Stimulated activated CD4-positive, alpha-beta T cell treated with anti-CD3 and anti-CD28 coated beads, Interleukin-15, amount 100 ng/mL, for 48 hours (primary cell): ENCODE data around the gene PANK4.

Source experiments
- DNase-seq, 2 donors: peaks; one replicate each; pipeline ENCODE4 v3.0.0-alpha.2; 2020; ENCODE audit warnings: low read depth in 2 of 2

The PANK4 gene

DNA sequence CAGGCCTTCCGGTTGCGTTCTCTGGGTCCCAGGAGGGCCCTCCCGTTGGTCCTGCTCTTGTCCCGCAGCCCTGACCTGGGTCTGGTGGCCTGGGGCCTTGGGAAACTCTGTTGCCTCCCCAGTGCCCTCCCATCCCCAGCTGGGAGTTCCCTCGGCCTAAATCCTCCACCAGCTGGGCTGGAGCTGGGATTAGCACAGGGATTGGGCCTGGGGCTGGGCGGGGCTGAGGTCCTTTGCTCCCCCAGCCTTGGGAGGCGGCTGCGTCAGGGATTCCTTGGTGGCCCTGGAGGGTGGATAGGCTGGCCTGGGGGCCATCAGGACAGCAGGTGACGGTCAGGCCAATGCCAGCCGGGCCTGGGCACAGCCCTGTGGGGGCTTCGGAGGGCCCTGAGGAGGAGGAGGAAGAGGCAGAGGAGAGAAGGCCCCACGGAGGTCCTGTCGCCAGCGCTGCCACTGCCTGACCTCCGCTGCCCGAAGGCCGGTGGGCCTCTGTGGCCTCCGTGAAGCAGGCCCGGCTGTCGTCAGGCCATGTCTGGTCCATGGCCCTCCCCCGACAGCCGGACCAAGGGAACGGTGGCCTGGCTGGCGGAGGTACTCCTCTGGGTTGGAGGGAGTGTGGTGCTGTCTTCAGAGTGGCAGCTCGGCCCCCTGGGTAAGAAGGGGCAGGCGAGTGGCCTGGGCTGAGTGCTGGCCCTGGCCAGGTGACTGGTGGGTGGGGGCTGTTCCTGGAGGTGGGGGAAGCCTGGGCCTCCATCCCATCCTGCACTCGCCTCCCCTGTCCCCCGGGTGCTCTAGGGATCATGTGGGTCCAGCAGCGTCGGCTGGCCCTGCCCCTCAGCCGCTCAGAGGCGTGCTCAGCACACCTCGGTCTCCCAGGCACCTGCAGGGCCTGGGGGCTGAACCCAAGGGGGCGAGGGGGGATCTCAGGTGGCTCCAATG is 50.1 kb downstream of the PANK4 start, which contains the start of gene PLCH2:
Gene PLCH2 (plus strand): TSS at position 229 of the 939 bp plus-strand sequence. CDS start 300 bp downstream, at position 529.
- no peak for DNase-seq

DNA sequence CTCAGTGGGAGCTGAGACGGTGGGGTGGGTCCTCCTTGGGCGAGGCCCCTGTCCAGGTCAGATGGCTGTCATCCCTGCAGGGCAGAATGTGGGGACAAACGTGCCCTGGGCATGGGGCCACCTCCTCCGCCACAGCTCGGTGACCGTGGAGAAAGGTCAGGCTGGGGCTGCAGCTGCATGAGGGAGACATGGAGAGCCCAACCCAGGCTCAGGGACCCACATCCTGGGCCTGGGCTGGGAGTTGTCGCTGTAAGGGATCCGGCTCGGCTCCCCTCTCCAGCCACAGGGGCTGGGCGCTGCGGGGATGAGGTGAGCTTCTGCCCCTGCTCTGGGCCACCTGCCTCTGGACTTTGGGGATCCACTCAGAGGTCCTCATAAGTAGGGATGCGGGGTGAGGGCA is 50.8 kb downstream of the PANK4 start:
- no peak for DNase-seq

DNA sequence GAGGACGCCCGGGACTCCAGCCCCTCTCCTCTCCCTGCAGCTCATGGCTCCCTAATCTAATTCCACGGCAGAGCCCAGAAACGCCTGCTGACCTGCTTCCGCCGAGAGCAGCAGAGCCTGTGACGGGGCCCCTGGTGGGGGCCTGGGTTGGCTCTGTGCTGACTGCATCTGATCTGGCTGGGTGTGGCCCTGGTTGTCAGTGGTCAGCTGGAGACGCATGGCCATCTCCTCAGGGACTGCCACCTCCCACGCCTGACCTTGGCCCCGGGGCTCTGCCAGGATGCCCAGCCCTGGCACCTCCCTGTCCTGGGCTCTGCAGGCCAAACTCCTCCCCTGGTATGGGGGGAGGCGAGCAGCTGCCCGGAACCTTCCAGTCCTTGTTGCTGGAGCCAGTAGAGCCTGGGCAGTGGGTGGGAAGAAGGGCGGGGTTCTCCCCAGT is 51.4 kb downstream of the PANK4 start:
- no peak for DNase-seq

DNA sequence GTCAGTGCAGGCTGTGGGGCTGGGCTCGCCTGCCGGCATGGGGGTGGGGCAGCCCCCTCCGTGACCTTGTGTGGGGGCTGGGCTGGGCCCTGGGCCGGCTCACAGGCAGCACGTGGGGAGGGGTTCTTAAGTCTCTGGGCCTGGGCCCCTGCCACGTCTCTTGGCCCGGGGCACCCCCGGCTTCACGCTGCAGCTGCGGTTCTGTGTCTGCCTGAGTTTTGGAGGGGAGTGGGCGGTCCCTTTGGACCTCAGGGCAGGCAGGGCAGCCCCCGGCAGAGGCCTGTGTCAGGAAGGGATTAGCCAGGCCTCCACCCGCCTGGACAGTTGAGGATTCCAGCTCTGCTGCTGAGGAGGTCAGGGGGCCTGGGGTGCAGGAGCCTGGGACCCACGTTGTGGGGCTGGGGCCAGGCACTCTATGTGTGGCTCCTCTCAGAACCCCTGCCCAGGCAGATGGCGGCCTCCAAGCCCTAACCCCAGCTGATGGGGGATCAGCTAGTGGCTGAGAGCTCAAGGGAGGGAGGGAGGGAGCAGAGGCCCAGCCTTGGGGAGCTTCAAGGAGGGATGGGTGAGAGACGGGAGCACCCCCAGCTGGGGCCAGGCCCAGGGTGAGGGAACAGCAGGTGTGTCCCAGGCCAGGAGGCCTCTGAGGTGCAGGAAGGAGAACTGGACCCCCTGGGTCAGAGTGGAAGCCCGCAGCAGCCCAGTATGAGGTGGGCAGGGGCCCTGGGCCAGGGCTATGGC is 52.1 kb downstream of the PANK4 start:
- no peak for DNase-seq

DNA sequence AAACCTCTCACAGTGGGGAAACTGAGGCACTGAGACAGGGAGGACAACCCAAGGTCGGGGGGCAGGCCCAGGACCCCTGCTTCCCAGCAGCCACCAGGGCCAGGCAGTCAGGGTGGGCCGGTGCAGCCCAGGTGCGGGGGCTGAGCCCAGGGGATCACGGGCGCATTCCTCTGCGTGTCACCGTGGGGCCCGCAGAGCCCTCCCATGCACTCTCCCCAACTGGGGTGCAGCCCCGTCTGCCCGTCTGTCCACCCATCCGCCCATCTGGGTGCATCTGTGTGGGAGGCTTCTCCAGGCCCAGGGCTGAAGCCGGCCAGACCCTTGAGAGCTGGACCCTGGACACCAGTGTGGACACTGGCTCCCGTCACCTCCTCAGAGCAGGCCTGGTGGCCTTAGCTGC is 53.2 kb downstream of the PANK4 start:
- DNase-seq = no peak

DNA sequence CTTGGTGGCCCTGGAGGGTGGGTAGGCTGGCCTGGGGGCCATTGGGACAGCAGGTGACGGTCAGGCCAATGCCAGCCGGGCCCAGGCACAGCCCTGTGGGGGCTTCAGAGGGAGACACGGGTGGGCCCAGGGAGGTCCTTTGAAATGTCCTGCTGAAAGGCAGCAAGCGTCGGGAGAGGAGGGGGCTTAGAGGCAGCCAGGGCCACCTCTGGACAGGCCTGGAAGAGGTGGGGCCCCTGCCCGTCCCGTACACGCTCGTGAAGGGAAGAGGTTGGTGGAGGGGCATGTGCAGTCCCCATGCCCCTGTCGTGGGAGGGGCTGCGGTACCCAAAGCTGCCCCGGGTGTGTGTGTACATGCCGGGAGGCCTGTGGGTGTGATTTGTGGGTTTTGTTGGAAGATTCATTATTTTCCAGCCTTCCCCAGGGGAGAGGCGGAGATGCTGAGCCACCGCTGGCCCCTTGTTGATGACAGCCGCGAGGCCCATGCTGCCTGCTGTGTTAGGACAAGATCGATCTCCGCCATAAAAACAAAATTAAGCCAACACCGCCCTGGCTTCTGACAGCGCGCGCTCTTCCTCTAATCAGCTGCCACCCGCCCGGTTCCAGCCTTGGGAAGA is 53.7 kb downstream of the PANK4 start:
- DNase-seq = no peak

DNA sequence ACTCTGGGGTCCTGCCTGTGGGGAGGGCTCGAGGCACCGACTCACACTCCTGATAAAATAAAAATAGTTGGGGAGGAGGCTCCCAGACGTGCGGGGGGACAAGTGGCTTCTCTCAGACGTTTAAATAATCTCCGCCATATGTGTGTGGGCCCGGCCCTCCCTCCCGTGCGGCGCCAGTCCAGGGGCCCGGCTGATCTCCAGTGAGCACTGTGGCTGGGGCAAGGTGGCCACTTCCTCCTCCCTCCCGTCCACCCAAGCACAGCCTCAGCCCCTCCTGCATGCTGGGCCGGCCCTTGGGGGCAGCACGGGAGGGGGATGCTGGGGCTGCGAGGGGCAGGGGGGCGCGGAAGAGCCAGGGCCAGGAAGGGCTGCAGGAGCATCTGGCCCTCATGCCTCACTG is 54.3 kb downstream of the PANK4 start:
- no peak for DNase-seq

DNA sequence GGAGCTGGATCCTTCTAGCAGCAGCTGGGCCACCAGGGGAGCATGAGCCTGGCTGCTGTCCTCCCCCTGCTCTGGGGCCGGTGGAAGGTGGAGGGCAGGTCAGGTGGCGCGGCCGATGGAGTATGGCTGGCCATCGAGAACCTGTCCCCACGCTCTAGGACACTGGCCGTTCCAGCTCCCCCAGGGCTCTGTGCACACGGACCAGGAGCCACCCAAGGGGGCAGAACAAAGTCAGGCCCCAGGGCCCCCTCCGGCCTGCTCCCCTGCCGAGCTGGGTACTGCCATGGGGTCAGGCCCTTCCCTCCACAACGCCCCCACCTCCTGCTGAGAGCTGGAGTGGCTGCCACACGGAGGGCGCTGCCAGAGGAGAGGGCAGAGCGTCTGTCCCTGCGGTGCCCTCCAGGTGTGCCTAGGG is 54.8 kb downstream of the PANK4 start:
- no peak for DNase-seq

DNA sequence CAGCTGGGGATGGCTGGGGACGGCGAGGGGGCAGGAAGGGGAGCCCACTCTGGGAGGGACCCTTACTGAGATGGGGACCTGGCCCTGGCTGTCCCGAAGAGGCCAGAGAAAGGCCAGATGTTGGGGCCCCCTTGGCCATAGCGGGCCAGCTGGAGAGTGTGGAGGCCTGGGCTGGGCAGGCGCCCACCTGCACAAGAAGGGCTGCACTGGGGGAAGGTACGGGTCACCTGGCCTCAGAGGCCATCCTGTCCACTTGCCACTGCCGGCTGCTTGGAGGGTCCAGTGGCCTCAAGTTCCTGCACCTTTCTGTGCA is 55.3 kb downstream of the PANK4 start:
- DNase-seq = no peak

DNA sequence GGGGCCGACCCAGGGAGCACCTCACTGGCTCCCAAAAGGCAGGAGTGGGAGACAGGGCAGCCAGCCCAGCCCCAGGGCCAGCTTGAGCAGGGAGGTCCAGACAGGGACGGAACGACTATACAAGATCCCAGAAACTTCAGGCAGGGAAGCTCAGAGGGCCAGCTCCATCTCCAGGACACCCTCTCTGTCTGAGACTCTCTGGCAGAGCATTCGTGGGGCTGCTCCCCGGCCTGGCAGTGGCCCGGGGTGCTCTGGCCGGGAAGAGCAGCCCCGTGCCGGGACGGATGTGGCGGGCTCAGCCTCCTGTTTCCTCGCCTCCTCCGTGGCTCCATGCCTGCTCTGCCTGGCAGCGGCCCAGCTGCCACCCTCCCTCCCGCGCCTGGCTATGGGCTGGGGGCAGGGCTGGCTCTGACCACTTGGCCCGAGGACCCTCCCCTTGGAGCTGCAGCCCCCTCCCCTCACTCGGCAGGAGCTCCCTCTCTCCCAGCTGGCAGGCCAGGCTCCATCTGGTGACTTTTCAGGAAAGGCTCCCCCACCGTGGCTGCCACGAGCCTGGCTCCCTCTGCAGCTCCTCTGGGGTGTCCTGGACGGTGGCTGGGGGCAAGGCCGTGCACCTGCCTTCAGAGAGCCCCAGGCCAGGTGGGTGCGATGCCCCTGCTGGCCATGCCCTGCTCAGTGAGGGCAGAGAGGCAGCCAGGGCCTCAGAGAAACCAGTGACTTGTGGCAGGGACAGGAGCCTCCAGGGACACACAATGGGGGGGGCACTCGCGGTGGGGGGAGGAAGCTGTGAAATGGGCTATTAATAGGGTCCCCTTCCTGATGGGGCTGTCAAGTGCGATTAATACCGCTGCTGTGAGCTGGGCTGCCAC is 55.9 kb downstream of the PANK4 start:
- no peak for DNase-seq

DNA sequence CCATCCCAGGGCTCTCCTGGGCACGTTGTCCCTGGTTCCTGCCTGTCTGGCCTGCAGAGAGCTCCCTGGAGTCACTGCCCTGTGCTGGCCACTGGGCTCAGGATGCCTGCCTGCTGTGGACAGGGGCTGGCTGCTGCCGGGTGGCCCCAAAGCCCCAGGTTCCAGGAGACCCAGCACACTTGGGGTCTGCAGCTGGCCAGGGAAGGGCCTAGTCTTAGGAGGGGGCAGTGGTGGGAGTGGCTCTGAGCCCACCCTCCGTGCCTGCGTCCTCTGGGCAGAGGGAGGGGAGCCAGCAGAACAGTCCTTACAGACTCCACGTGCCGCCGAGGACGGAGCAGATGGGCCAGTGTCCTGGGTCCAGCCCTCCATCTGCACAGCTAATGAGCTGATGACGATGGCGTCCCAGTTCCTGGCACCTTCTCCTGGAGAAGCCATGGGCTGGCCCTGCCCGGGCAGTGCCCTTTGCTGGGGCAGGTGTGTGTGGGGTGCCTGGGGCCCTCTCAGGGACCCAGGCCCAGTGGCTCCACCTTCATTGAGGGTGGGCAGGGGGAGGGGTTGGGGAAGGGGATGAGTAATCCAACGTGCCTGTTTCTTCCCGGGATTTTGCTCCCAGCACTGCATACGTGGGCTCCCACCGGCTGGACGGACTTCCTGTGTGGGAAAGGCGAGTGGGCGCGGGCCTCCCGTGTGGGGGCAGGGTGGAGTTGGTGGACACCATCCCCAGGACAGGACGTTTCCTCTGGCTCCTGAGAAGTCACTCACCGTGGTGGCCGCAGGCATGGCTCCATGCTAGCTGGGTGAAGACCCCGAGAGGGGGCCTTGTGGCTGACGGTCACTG is 57.1 kb downstream of the PANK4 start:
- DNase-seq = no peak

DNA sequence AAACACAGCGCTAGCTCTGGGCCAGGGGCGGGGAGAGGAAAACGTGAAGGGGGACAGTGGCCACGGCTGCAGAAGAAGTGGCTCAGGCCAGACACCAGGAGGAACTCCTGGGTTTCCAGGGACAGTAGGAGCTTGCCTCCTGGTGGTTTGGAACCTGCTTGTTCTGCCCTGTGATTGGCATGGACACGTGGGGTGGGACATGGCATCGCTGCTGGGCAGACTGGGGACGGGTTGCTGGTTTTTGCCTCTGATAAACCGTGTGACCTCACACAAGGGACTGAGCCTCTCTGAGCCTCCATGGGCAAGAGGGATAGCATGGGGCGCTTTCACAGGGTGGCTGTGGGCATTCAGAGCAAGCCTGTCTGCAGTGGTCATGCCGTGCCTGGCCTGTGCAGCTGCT is 57.9 kb downstream of the PANK4 start:
- DNase-seq = no peak

DNA sequence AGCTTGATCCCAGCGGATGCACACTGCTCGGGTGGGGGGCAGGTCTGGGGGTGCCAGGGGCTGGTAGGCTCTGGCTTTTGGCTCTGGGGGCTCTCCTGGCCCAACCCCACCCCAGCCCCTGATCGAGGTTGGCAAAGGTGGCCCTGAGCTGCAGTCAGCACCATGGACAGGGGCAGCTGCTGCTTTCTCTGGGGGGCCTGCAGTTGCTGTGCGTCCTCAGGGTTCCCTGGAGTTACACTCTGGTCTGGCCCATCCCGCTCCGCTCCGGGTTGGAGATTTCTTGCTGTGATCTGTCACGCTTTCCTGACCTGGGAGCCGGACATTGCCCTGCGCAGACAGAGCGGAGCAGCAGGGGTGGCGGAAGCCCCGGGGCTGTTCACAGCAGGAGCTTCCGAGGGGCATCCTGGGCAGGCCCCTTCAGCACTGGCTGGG is 58.3 kb downstream of the PANK4 start:
- DNase-seq = no peak

DNA sequence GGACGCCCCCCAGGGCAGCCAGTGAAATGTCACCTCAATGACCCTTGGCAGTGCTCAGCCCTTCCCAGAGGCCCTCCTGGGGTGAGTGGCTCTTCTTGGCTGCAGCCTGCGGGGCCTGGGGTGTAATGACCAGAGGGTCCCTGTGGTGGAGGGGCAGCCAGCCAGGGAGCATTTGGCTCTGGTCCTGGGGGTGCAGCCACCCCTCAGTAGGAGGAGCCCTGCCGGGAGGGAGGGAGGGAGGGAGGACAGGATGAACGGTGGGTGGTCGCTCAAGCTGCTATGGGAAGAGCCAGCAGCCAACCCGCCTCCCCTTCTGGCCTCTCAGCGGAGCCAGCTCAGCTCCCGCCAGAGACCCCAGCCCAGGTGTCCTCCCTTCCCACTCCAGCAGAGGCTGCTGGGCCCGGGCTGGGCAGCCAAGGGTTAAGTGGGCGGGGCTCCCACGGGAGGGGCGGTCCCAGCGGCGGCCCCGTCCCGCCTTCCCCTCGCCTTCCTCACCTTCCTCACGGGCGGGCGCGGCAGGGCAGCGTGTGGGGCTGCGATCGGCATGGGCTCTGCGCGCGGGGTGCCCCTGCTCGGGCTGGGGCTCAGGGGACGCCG is 59.3 kb downstream of the PANK4 start:
- DNase-seq = peak in 1 of 2 donors; percentile 7

DNA sequence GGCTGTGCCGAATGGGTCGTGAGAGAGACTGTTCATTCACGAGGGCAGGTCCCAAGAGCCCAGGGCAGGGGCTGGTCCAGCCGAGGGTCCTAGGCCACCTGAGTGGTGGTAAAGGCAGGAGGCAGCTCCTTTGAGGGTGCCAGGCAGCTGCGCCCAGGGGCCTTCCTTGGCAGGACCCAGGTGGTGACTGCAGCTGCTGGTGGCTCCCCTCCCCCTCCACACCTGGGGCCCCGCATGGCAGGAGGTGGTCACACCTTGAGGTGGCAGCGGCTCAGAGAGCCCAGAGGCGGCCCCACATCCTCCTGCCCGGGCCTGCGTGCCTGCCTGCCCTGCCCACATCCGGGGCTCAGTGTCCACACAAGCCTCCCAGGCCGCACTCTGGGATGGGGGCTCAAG is 60.1 kb downstream of the PANK4 start:
- no peak for DNase-seq

DNA sequence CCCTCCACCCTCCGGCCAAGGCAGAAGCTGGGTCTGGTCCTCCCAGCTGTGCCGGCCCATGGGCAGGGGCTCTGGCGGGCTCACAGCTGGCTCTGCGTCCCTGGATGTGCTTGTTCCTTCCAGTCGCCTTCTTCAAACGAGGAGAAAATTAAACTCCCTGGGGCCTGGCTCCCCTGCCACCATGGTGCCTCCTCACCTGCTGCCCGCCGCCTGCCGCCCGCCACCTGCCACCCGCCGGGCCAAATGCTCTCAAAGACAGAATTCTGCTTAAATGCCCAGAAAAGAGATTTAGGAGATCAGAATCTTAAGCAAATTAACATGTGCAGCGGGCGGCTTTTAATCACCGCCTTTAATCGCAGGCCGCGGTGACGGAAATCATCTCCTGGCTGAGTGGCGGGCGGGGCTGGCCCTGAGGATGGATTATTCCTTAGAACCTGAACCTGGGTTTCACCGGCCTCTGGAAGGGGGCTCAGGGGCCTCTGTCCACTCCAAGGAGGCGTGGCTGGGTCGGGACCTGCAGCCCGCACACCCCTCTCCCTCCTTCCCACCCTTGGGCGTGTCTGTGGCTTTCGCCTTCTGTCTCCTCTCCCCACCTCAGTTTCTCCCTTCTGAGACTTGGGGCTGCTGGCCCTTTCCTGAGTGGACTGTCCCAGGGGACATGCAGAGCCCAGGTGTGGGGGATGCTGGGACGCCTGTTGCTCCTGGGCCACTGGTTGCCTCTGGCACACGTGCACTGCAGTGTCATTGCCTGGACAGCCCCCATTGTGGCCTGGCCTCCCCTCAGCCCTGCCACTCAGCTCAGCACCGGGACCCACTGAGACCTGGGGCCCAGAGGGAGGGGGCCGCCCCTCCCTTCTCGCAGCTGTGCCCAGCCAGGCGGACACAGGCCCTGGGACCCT is 60.8 kb downstream of the PANK4 start:
- DNase-seq = no peak

DNA sequence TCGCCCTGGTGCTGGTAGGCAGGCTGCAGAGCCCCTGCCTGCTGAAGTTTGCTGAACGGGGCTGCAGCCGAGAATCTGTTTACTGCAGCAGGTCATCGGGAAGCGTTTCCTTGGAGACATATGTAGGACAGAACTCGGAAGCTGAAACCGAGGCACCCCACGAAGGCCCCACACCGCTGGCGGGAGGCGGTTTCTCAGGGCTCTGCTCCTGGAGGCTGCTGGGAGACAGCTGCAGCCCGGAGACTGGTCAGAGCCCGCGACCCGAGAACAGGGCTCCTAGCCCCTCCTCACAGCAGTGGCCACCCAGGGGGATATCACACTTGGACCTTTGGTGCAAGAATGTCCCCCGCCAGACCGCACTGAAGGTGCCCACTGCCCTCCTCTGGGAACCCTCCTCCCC is 63.0 kb downstream of the PANK4 start:
- no peak for DNase-seq

DNA sequence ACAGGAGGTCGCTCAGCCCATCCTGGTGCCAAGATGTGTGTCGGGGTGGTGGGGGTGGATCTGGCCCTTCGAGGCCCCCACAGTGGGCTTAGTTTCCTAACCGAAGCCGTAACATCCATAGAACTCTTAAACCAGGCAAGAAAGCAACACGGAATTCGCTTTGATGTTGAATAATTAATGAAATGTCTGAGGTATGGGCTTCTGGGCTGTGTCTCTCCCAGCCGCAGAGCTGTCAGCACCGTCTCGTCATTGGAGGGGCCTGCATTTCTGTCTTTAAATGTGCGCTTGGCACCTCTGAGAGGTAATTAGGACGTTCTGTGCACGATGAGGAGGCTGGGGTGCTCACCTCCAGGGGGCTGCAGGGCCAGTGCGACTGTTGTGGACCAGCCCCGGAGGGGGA is 63.6 kb downstream of the PANK4 start:
- DNase-seq = no peak
